Measurements from ENCODE around the gene LAMC1. TPM values are rescaled to one million over a fixed set of nuclear protein-coding genes. Genes with fewer than 3 reads are reported as not detected.

Gene LAMC1
- total and polyA plus RNA-seq, 10 of the 15 experiments (the other 5 are each of a cell fraction or from before 2014, with no cell fraction given), result 4.6 to 51.4 (median 25.6) TPM

- H3K9ac ChIP-seq (ENCODE audit: control insufficient read depth, insufficient read depth, low read length), result no peak overlapping the region
- H3K4me1 ChIP-seq (ENCODE audit: control insufficient read depth, insufficient read depth, low read length), result no peaks in the 10 kb centered on the region
- ChIA-PET POLR2A (no interaction called here), CTCF (no interaction called here), RAD21 (ENCODE audit: unreplicated experiment) (no interaction called here), SMC1A (ENCODE audit: uncharacterized antibody, unreplicated experiment) (no interaction called here)
- in situ Hi-C loops (cut with MboI), result no loop called here
- no peaks in the 10 kb centered on the region for H3K27me3 ChIP-seq (replicated peaks in 1 of 2; ENCODE audit: control insufficient read depth in 2 of 2, insufficient read depth in 2 of 2, low read length in 1 of 2)
- intact Hi-C loops (cut with micrococcal nuclease; ENCODE audit: unreplicated experiment), result no loop called here
- H4K20me1 ChIP-seq (ENCODE audit: control insufficient read depth, insufficient read depth), result no peaks in the 10 kb centered on the region
- H3K4me2 ChIP-seq (ENCODE audit: control insufficient read depth, insufficient read depth), result no peak overlapping the region
- ATAC-seq (no peak), FAIRE-seq (no peak), DNase-seq (ENCODE audit: low read depth, low spot score) (no peak)
- H2AFZ ChIP-seq (ENCODE audit: control insufficient read depth, low read depth, low read length), result no peak overlapping the region
- TF ChIP-seq, protein P1, sequence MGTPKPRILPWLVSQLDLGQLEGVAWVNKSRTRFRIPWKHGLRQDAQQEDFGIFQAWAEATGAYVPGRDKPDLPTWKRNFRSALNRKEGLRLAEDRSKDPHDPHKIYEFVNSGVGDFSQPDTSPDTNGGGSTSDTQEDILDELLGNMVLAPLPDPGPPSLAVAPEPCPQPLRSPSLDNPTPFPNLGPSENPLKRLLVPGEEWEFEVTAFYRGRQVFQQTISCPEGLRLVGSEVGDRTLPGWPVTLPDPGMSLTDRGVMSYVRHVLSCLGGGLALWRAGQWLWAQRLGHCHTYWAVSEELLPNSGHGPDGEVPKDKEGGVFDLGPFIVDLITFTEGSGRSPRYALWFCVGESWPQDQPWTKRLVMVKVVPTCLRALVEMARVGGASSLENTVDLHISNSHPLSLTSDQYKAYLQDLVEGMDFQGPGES (IDR thresholded peaks at IDR 0.05), result no peak
- no peak for TF ChIP-seq SIX5 (IDR thresholded peaks at IDR 0.05; ENCODE audit: low read depth, low read length, severe bottlenecking)
- H3K36me3 ChIP-seq (ENCODE audit: control insufficient read depth in 2 of 2, insufficient read depth in 2 of 2, low read length in 1 of 2), result no peaks in the 10 kb centered on the region
- no peaks in the 10 kb centered on the region for H3K79me2 ChIP-seq (ENCODE audit: control insufficient read depth, insufficient read depth, low read length)
- no TSS peak for BruUV-seq (replicated peaks)
- H3K9me3 ChIP-seq (replicated peaks; ENCODE audit: control insufficient read depth, insufficient read depth, low read length), result no peaks in the 10 kb centered on the region
- H3K27ac ChIP-seq (ENCODE audit: control insufficient read depth, insufficient read depth), result no peak overlapping the region
- H3K4me3 ChIP-seq, result no peak overlapping the region
Observed at GRCh38 chr1:183150445-183150844, 127.2 kb downstream of the LAMC1 start.

GRCh38 chr1:183152180-183152579 is 129.0 kb downstream of the LAMC1 start:
- RAD21 ChIA-PET (ENCODE audit: unreplicated experiment), result no interaction called here
- 27% methylated on average over 7 of the region's 7 CpGs for WGBS (ENCODE audit: insufficient coverage, insufficient replicate concordance, low lambda C conversion rate, missing lambda C conversion rate)
- no peak for FAIRE-seq
- TF ChIP-seq SRF (IDR thresholded peaks at IDR 0.05; ENCODE audit: low read depth in 2 of 2, low read length in 2 of 2) (no peak), IKZF2 (IDR thresholded peaks at IDR 0.05) (no peak), NFIC (IDR thresholded peaks at IDR 0.05; ENCODE audit: low read depth, low read length) (no peak), ZBTB40 (IDR thresholded peaks at IDR 0.05; ENCODE audit: borderline replicate concordance) (no peak), CUX1 (IDR thresholded peaks at IDR 0.05; ENCODE audit: insufficient replicate concordance, low read depth, low read length) (no peak)

More at GRCh38 chr1:183152180-183152579, 129.0 kb downstream of the LAMC1 start:
- ATAC-seq (no peak), DNase-seq (ENCODE audit: low read depth, low spot score) (no peak)
- H3K27ac ChIP-seq (ENCODE audit: control insufficient read depth, insufficient read depth), result no peak overlapping the region
- H4K20me1 ChIP-seq (ENCODE audit: control insufficient read depth, insufficient read depth), result no peaks in the 10 kb centered on the region
- H3K4me3 ChIP-seq, result no peak overlapping the region
- intact Hi-C loops (cut with micrococcal nuclease; ENCODE audit: unreplicated experiment) (no loop called here), in situ Hi-C loops (cut with MboI) (no loop called here)
- H3K9me3 ChIP-seq (replicated peaks; ENCODE audit: control insufficient read depth, insufficient read depth, low read length), result no peaks in the 10 kb centered on the region
- ChIA-PET SMC1A (ENCODE audit: uncharacterized antibody, unreplicated experiment) (interaction anchor here (1.1 to 1.2 kb wide), 2 partner anchors 18 to 50 kb away, joined by 3 read pairs; no protein-coding TSS in a partner anchor), CTCF (interaction anchor here (0.6 to 0.7 kb wide), 2 partner anchors 150 to 1473 kb away, joined by 3 to 4 read pairs; no protein-coding TSS in a partner anchor), POLR2A (interaction anchor here (1.1 kb wide), 1 partner anchor 225 kb away, joined by 3 read pairs; no protein-coding TSS in a partner anchor)
- no peak overlapping the region for H2AFZ ChIP-seq (ENCODE audit: control insufficient read depth, low read depth, low read length)
- H3K27me3 ChIP-seq (replicated peaks in 1 of 2; ENCODE audit: control insufficient read depth in 2 of 2, insufficient read depth in 2 of 2, low read length in 1 of 2), result no peaks in the 10 kb centered on the region
- H3K36me3 ChIP-seq (ENCODE audit: control insufficient read depth in 2 of 2, insufficient read depth in 2 of 2, low read length in 1 of 2), result no peaks in the 10 kb centered on the region
- no peaks in the 10 kb centered on the region for H3K79me2 ChIP-seq (ENCODE audit: control insufficient read depth, insufficient read depth, low read length)
- no TSS peak for BruUV-seq (replicated peaks)
- H3K9ac ChIP-seq (ENCODE audit: control insufficient read depth, insufficient read depth, low read length), result no peak overlapping the region
- no peak overlapping the region for H3K4me2 ChIP-seq (ENCODE audit: control insufficient read depth, insufficient read depth)
- H3K4me1 ChIP-seq (ENCODE audit: control insufficient read depth, insufficient read depth, low read length), result no peaks in the 10 kb centered on the region
